Testis (tissue), 2 donors: ENCODE measurements around the gene TTC17.

Source experiments
- POLR2A ChIP-seq: fragments of 450-650 bp; IDR thresholded peaks from one replicate; pipeline ENCODE4 v1.6.1; 2017; ENCODE audit warnings: antibody characterized with exemption, mild to moderate bottlenecking, moderate library complexity
- TF ChIP-seq, protein P1 (sequence below), 3 experiments: fragments of 450-650 bp in 2 of 3; fragments of 200-600 bp in 1 of 3; sonication (generic) in 1 of 3; IDR thresholded peaks; one replicate each; pipeline ENCODE4 v1.5.1; 2016 to 2019; ENCODE audit warnings: antibody characterized with exemption in 3 of 3, mild to moderate bottlenecking in 2 of 3, moderate library complexity in 1 of 3

DNA sequence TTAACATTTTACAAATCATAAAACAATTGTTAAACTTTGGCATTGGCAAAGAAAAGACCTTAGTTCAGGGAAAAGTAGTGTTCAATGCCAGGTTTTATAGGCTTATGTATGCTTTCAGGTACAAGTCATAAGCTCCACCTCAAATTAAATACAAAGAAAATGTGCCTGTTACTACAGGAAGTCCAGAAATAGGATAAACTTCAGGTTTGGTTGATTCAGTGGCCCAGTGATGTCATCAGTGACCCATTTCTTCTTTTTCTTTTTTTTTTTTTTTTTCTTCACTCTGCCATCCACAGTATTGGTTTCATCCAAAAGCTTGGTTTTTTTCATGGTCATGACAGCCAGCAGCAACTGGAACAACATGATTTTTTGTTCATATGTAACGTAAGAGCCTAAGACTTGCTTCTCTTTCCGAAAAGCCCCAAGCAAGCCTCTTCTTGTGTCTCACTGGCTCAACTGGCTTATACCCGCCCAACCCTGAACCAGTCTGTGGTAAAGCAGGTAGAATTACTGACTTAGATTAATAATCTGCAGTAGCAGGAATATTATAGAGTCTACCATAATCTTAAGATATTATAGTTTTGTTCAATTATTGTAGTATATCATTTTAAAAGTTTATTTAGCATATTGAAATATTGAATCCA, 46.2 kb downstream of the TTC17 start:
- TF ChIP-seq, protein P1, sequence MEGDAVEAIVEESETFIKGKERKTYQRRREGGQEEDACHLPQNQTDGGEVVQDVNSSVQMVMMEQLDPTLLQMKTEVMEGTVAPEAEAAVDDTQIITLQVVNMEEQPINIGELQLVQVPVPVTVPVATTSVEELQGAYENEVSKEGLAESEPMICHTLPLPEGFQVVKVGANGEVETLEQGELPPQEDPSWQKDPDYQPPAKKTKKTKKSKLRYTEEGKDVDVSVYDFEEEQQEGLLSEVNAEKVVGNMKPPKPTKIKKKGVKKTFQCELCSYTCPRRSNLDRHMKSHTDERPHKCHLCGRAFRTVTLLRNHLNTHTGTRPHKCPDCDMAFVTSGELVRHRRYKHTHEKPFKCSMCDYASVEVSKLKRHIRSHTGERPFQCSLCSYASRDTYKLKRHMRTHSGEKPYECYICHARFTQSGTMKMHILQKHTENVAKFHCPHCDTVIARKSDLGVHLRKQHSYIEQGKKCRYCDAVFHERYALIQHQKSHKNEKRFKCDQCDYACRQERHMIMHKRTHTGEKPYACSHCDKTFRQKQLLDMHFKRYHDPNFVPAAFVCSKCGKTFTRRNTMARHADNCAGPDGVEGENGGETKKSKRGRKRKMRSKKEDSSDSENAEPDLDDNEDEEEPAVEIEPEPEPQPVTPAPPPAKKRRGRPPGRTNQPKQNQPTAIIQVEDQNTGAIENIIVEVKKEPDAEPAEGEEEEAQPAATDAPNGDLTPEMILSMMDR (IDR thresholded peaks at IDR 0.05): no peak
- TF ChIP-seq POLR2A: no peak
